OCI-LY3 (cell line): ENCODE measurements around the gene ADAM33.

Experiments used
- EZH2phosphoT487 ChIP-seq: fragments of 200-600 bp; shearing (Covaris generic); IDR thresholded peaks from 2 replicates; pipeline ENCODE4 v1.6.1; 2018; ENCODE audit warnings: antibody characterized with exemption, mixed run types, low read depth
- TF ChIP-seq, protein P1 (sequence below): fragments of 200-600, 300-600 bp; sonication (generic); IDR thresholded peaks from 2 replicates; pipeline ENCODE4 v1.5.1; 2014; ENCODE audit warnings: antibody characterized with exemption, low read length, low read depth

DNA sequence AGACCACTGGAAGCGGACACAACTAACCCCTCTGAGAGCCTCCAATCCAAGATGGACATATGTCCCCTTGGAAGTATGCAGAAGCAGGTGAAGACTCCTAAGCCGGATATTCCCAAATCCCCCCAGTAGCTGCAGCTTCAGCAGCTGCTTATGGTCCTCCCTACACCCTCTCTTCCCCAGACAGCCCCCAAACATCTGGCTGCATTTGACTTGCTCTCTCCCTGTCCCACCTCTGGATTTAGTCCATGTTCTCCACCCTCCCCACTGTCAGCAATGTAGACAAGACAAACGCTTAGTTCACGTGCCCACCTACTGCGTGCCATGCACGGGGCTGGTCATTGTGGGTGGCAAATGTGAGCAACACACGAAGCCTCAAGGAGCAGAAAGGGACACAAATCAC, 4.6 kb upstream of the ADAM33 start:
- TF ChIP-seq, protein P1, sequence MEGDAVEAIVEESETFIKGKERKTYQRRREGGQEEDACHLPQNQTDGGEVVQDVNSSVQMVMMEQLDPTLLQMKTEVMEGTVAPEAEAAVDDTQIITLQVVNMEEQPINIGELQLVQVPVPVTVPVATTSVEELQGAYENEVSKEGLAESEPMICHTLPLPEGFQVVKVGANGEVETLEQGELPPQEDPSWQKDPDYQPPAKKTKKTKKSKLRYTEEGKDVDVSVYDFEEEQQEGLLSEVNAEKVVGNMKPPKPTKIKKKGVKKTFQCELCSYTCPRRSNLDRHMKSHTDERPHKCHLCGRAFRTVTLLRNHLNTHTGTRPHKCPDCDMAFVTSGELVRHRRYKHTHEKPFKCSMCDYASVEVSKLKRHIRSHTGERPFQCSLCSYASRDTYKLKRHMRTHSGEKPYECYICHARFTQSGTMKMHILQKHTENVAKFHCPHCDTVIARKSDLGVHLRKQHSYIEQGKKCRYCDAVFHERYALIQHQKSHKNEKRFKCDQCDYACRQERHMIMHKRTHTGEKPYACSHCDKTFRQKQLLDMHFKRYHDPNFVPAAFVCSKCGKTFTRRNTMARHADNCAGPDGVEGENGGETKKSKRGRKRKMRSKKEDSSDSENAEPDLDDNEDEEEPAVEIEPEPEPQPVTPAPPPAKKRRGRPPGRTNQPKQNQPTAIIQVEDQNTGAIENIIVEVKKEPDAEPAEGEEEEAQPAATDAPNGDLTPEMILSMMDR: no peak
- TF ChIP-seq EZH2phosphoT487: no peak
